Suppressor macrophage treated with lipopolysaccharide for 4 hours (primary cell): ENCODE measurements around the gene FBLN1.

ENCODE experiments used
- DNase-seq: peaks from one replicate; pipeline ENCODE4 v3.0.0-alpha.2; 2020

Gene FBLN1

GRCh38 chr22:45504373-45505341 lies 2.0 kb downstream of the FBLN1 start:
- DNase-seq = no peak

GRCh38 chr22:45505991-45506747 lies 3.5 kb downstream of the FBLN1 start:
- DNase-seq = no peak

GRCh38 chr22:45506816-45507360 lies 4.2 kb downstream of the FBLN1 start:
- no peak for DNase-seq

- DNase-seq = no peak
Measured at GRCh38 chr22:45507798-45508197, 5.1 kb downstream of the FBLN1 start.

- no peak for DNase-seq
Measured at GRCh38 chr22:45508814-45509213, 6.1 kb downstream of the FBLN1 start.

- DNase-seq = no peak
Measured at GRCh38 chr22:45510376-45511232, 7.9 kb downstream of the FBLN1 start.

GRCh38 chr22:45511847-45512261 lies 9.2 kb downstream of the FBLN1 start:
- no peak for DNase-seq

GRCh38 chr22:45512363-45512762 lies 9.7 kb downstream of the FBLN1 start:
- no peak for DNase-seq

- no peak for DNase-seq
Measured at GRCh38 chr22:45515676-45516075, 13.0 kb downstream of the FBLN1 start.

- DNase-seq = no peak
Measured at GRCh38 chr22:45516163-45516562, 13.5 kb downstream of the FBLN1 start.

GRCh38 chr22:45516923-45517675 lies 14.4 kb downstream of the FBLN1 start:
- no peak for DNase-seq

- no peak for DNase-seq
Measured at GRCh38 chr22:45518136-45518535, 15.5 kb downstream of the FBLN1 start.

GRCh38 chr22:45518580-45518991 lies 15.9 kb downstream of the FBLN1 start:
- no peak for DNase-seq

GRCh38 chr22:45521178-45521577 lies 18.5 kb downstream of the FBLN1 start:
- no peak for DNase-seq

- no peak for DNase-seq
Measured at GRCh38 chr22:45522462-45522861, 19.8 kb downstream of the FBLN1 start.

- DNase-seq = no peak
Measured at GRCh38 chr22:45524157-45524556, 21.5 kb downstream of the FBLN1 start.

GRCh38 chr22:45524966-45525365 lies 22.3 kb downstream of the FBLN1 start:
- DNase-seq = no peak

GRCh38 chr22:45525480-45525879 lies 22.8 kb downstream of the FBLN1 start:
- DNase-seq = no peak

- no peak for DNase-seq
Measured at GRCh38 chr22:45526281-45526680, 23.6 kb downstream of the FBLN1 start.

GRCh38 chr22:45526768-45527360 lies 24.2 kb downstream of the FBLN1 start:
- no peak for DNase-seq

- no peak for DNase-seq
Measured at GRCh38 chr22:45527456-45527855, 24.8 kb downstream of the FBLN1 start.
